ENCODE data around the gene CATSPERD. TPM values are rescaled to one million over a fixed set of nuclear protein-coding genes. Genes with fewer than 3 reads are reported as not detected.

CATSPERD gene
- total RNA-seq, 1 experiment from 2014 or later = not detected

DNA sequence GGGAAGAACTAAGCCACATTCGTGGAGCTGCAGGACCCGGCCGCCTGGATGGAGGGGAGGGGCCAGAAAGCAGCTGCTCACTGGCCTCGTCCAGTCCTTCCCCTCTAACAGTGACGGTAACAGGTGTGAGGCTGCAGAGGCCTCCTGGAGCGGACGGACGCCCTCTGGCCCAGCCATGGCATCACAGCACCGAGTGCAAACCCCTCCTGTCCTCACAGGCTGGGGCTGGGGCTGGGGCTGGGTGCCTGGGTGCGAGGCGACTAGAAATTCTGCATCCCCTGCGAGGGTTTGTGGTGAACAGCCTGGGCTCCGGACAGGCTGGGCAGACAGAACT, 43.7 kb upstream of the CATSPERD start:
- H3K18ac ChIP-seq (ENCODE audit: insufficient read length, low read depth, low read length) = no peak overlapping the region
- no peak overlapping the region for H2BK20ac ChIP-seq (ENCODE audit: low read depth, low read length, poor library complexity, severe bottlenecking)
- H3K4me2 ChIP-seq (ENCODE audit: insufficient read depth, insufficient read length, low read length) = no peak overlapping the region
- H4K5ac ChIP-seq (ENCODE audit: insufficient read length, low read depth, low read length) = no peak overlapping the region
- Mint-ChIP-seq H3K9me3 (peaks cover 0 to 2% of the 10 kb centered on the region in 2 experiments; a peak in 2 of 5 replicates), H3K27me3 (ENCODE audit: low read depth) (peaks cover 4% of the 10 kb centered on the region), H3K4me1 (peaks cover 15 to 23% of the 10 kb centered on the region in 2 experiments), H3K4me3 (no peak overlapping the region), H3K36me3 (ENCODE audit: insufficient read depth in 1 of 3, low read depth in 3 of 3) (peaks cover 6 to 17% (median 9%) of the 10 kb centered on the region in 3 experiments; a peak in 5 of 7 replicates), H3K27ac (peak overlapping the region in 2 of 3 experiments; percentile 78 to 91; a peak in 2 of 7 replicates)
- no peak overlapping the region for H4K91ac ChIP-seq (ENCODE audit: insufficient read length, low read depth, low read length)
- no CpG with 5 or more reads among the region's 13 CpGs for WGBS (ENCODE audit: extremely low coverage, insufficient read length, low lambda C conversion rate)
- no peaks in the 10 kb centered on the region; the same call in 1 of the 2 replicates for H3K4me1 ChIP-seq (ENCODE audit: insufficient read depth, low read length)
- DNase-seq = no peak
- no peak overlapping the region for H2BK15ac ChIP-seq (ENCODE audit: low read depth, low read length)
- H3T11ph ChIP-seq (ENCODE audit: low read length) = no peak overlapping the region
- H3K27ac ChIP-seq (ENCODE audit: insufficient read length, low read depth, low read length) = no peak overlapping the region
- TF ChIP-seq CTCF (conservative IDR thresholded peaks at IDR 0.05) = no peak
- H3K9me3 ChIP-seq (ENCODE audit: control insufficient read depth, low read depth, low read length) = no peaks in the 10 kb centered on the region
- no peak overlapping the region for H2AK5ac ChIP-seq (ENCODE audit: insufficient read length, low read length)
- H2AFZ ChIP-seq (ENCODE audit: low read length) = no peak overlapping the region
- no peak overlapping the region for H2BK120ac ChIP-seq (ENCODE audit: low read depth, low read length, poor library complexity, severe bottlenecking)
- H4K8ac ChIP-seq (replicated peaks; ENCODE audit: insufficient read length, low read depth, low read length) = no peak overlapping the region
- H3K9ac ChIP-seq (ENCODE audit: extremely low read depth, insufficient read length, low read length) = no peak overlapping the region
- H2BK12ac ChIP-seq (ENCODE audit: insufficient read length, low read depth, low read length) = no peak overlapping the region
- H3K14ac ChIP-seq (ENCODE audit: insufficient read depth, low read length) = no peak overlapping the region
- H2BK5ac ChIP-seq (ENCODE audit: insufficient read length, low read length) = no peak overlapping the region
- H3K23me2 ChIP-seq (ENCODE audit: insufficient read length, low read depth, low read length, poor library complexity, severe bottlenecking) = peaks cover 13% of the 10 kb centered on the region
- H3K23ac ChIP-seq (ENCODE audit: insufficient read length, low read depth, low read length) = no peak overlapping the region
- H3K4ac ChIP-seq (ENCODE audit: low read depth, low read length) = no peak overlapping the region
- H3K79me1 ChIP-seq (ENCODE audit: insufficient read depth, low read depth, low read length, poor library complexity, severe bottlenecking) = no peaks in the 10 kb centered on the region
- no peaks in the 10 kb centered on the region for H3K79me2 ChIP-seq (ENCODE audit: insufficient read depth, low read length)
- no peak overlapping the region for H3K56ac ChIP-seq (ENCODE audit: insufficient read length, low read depth, low read length)
- H4K20me1 ChIP-seq (ENCODE audit: control insufficient read depth, insufficient read depth, insufficient read length) = no peaks in the 10 kb centered on the region
- H3K27me3 ChIP-seq (ENCODE audit: insufficient read depth, low read length) = no peaks in the 10 kb centered on the region

Data from H9 (cell line).